GM13976 (cell line): ENCODE measurements around the gene UTP4.
"Not testable (repeated sequence)": the region's sequence is repeated elsewhere in the genome, so short reads cannot be mapped to it uniquely, and the experiment has no call there.

Experiments
- DNase-seq: peaks from one replicate; pipeline ENCODE4 v3.0.0; 2012; ENCODE audit warnings: low spot score
- in situ Hi-C: fragments of 300-500 bp; cut with MboI; formaldehyde crosslinking; loops from one replicate; pipeline ENCODE4 v1.12.0; 2022; ENCODE audit warnings: low sequenced_read_pairs, mixed read lengths, inconsistent platforms; ENCODE audit not compliant: unreplicated experiment
- TF ChIP-seq, protein P1 (sequence below): IDR thresholded peaks from 2 replicates; pipeline ENCODE4 v1.5.1; 2012; ENCODE audit warnings: borderline replicate concordance, mild to moderate bottlenecking; ENCODE audit not compliant: insufficient read depth; ENCODE audit errors: extremely low read depth, missing control alignments, control extremely low read depth

UTP4 gene

DNA sequence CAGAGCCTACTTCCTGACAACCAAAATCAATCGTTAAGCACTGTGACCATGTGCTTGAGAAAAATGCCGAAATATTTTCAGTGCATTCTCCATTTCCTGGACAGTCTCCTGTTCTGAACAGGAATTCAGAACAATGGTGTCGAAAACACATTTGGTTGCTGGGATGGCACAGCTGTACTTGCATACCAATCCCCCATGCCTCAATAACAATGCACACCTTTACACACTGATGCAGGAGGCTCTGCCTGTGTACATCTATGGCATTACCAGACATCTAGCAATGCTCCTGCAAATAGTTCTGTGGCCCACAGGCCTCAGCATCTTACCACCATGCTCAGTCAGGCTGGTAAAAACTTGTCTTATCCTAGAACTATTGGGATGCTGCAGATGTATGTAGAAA is 6.2 kb upstream of the UTP4 start:
- no peak for DNase-seq
- in situ Hi-C loops: no loop called here

DNA sequence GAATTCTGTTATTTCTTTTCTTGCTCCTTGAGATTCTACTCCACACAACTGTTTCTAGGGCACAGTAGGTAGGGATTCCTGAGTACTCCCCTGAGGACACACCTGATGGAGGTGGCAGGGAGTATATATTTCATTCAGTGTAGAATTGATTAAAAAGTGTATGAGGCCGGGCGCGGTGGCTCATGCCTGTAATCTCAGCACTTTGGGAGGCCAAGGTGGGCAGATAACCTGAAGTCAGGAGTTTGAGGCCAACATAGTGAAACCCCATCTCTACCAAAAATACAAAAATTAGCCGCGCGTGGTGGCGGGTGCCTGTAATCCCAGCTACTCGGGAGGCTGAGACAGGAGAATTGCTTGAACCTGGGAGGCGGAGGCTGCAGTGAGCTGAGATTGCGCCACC is 5.6 kb upstream of the UTP4 start:
- DNase-seq, in situ Hi-C loops: not testable (repeated sequence)

More for the DNA sequence above, 6.2 kb upstream of the UTP4 start:
- TF ChIP-seq, protein P1, sequence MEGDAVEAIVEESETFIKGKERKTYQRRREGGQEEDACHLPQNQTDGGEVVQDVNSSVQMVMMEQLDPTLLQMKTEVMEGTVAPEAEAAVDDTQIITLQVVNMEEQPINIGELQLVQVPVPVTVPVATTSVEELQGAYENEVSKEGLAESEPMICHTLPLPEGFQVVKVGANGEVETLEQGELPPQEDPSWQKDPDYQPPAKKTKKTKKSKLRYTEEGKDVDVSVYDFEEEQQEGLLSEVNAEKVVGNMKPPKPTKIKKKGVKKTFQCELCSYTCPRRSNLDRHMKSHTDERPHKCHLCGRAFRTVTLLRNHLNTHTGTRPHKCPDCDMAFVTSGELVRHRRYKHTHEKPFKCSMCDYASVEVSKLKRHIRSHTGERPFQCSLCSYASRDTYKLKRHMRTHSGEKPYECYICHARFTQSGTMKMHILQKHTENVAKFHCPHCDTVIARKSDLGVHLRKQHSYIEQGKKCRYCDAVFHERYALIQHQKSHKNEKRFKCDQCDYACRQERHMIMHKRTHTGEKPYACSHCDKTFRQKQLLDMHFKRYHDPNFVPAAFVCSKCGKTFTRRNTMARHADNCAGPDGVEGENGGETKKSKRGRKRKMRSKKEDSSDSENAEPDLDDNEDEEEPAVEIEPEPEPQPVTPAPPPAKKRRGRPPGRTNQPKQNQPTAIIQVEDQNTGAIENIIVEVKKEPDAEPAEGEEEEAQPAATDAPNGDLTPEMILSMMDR: no peak

DNA sequence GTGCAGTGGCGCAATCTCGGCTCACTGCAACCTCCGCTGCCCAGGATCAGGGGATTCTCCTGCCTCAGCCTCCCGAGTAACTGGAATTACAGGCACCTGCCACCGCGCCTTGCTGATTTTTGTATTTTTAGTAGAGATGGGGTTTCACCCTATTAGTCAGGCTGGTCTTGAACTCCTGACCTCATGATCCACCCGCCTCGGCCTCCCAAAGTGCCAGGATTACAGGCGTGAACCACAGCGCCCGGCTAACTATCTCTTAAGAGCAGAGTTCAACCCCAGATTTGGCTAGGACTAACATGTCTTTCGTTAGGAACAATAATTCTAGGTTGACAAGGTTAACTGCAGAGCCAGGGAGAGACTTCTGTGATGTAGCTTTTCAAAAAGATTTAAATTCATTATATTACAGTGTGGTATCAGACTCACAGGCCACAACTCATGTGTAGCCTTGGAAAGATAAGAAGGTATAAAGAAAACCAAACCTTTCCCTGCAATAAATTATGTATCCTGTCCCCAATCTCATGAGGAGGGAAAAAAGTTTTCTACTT is 4.4 kb upstream of the UTP4 start:
- no peak for DNase-seq
- in situ Hi-C loops: no loop called here
- TF ChIP-seq, protein P1: no peak

DNA sequence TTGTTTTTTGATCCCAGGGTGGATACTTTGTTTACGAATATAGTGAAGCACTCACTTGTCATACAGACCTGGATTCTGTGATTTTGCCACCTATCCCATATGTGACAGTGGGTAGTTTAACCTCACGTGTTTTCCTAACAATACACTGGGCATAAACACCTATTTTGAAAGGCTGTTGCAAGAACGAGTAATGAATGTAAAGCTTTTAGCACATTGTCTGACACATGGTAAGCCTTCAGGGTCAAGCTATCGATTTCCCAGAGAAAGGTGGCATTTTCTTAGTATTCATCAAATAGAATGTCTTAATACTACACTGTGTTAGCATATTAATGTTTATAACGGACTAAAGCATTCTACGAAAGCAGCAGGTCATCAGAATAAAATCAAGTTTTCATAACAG is 2.0 kb upstream of the UTP4 start:
- in situ Hi-C loops: no loop called here
- TF ChIP-seq, protein P1: no peak
- no peak for DNase-seq

DNA sequence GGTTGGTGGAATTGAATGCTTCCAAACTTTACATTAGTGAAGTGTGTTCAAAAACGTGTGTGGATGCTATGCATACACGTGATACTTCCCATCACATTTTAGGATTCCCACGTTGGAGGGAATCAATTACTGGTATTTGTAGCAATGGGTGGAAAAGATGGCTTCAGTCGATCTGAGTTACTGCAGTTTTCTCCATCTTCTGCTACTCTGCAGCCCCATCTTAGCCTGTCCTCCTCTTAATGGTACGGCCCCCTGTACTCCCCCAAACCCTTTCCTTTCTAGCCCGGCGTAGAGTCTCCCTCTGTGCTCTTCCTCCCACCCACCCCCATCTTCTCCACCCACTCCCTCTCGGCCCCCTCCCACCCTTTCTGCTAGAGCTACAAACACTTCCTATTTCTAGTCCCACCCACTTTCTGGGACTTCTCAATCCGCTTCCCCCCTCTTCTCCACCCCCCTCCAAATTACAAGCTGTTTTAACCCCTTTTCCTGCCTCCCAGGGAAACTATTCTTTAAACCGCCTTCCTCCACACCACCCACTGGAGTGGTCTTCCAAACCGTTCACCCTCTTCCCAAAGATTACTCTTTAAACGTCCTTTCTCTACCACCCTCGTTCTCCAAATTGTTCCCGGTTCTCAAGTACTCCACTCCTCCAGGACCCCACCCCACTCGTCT is 1.1 kb upstream of the UTP4 start:
- DNase-seq: peak; percentile 56
- TF ChIP-seq, protein P1: no peak
- in situ Hi-C loops: no loop called here

DNA sequence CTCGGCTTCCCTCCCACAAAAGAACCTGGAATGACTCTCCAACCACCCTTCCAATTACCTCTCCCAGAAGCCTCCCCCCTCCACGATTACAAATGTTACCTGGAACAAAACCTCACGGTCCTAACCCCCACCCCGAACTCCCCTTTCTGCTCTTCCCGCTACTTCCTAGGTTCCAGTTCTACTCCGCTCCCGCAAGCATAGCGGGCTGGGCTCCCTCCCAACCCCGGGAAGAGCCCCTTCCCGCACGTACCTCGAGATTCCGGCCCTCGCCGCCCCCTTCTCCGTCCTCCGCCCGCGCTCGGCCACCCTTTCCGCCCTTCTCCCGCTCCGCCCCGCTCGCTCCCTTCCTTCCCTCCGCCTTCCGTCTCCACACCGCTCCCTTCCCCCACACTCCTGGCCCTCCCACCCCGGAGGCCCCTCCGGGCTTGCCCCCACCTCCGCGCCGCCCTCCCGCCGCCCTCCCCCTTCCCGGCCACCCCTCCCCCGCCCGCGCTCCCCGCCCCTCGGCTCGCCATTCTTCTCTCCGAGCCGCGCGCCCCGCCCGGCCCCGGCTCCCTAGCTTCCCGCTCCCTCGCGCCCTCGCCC is 518 bp upstream of the UTP4 start:
- in situ Hi-C loops: no loop called here
- peak; percentile 95 for DNase-seq
- TF ChIP-seq, protein P1: no peak

DNA sequence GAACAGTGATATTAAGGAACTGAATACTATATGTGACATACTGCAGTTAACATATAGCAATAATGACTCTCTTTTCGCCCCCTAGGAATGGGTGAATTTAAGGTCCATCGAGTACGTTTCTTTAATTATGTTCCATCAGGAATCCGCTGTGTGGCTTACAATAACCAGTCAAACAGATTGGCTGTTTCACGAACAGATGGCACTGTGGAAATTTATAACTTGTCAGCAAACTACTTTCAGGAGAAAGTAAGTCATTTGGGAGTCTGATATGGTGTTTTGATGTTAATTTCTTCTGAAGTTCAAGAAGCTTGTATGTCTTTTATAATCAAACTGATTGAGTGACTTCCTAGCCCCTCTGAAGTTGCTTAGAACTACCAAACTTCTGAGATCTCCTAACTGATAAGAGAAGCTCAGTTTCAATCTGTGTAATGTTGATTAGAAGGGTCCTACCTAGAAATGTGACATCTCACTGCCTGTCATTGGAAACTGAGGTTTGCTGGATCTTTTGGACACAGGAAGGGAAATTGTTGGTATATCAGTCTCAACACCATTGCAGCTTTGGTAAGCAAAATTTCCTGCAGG is 1.0 kb downstream of the UTP4 start:
- in situ Hi-C loops: no loop called here
- TF ChIP-seq, protein P1: no peak
- no peak for DNase-seq
